Measurements from ENCODE around the gene TADA2B. TPM values are rescaled to one million over a fixed set of nuclear protein-coding genes. Genes with fewer than 3 reads are reported as not detected.

TADA2B gene
- total and polyA plus RNA-seq, 2 of the 4 experiments (the other 2 are of a cell fraction), result 6.1 to 8.6 TPM

DNA sequence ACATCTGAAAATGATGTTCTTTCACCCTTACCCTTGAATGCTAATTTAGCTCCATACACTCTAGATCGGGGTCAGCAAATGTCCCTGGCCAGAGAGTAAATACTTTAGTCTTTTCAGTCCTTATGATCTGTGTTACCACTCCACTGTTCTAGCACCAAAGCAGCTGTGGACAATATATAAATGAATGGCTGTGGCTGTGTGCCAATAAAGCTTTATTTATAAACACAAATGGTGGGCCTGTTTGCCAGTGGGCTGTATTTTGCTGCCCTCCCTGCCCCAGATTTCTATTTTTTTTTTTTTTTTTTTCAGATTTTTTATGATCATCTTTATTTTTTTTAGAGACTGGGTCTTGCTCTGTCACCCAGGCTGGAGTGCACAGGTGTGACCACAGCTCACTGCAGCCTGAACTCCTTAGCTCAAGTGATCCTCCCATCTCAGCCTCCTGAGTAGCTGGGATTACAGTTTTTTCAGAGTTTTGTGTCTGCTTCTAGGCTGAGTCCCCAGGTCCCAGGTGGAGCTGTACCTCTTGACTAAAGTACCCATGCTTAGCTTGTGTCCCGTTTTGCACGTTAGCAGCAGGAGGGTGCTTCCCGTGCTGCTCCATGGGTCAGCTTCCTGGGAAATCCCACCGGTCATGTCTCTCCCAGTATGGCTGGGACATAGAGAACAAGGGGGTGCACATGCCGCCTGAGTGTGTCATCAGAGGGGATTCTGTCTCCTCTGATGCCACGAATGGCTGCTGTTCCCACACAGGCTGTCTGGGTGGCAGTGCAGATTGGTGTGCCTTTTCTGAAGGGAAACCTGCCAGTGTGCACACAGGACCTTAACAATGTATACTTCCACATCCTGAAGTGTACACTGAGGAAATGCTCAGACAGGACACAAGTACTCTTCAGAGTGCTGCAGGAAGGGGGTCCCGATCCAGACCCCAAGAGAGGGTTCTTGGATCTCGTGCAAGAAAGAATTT, 40.7 kb downstream of the TADA2B start:
- H3K18ac ChIP-seq (ENCODE audit: low read depth, low read length), result no peak overlapping the region
- H3K4me3 ChIP-seq (ENCODE audit: insufficient read depth, low read depth, low read length), result no peak overlapping the region; the same call in 1 of the 2 replicates
- H3K9ac ChIP-seq (ENCODE audit: low read depth, low read length), result no peak overlapping the region
- H4K5ac ChIP-seq (ENCODE audit: low read depth, low read length), result no peak overlapping the region
- peak overlapping the region; percentile 13 for H2AFZ ChIP-seq (replicated peaks; ENCODE audit: low read length, poor library complexity)
- H3K9me3 ChIP-seq (ENCODE audit: control insufficient read depth, insufficient read depth, low read length), result peaks cover 2% of the 10 kb centered on the region; the same call in 1 of the 2 replicates
- no peak overlapping the region for H2BK20ac ChIP-seq (ENCODE audit: low read depth, low read length)
- TF ChIP-seq MAZ (IDR thresholded peaks at IDR 0.05; ENCODE audit: borderline replicate concordance, low read depth, low read length) (no peak), NFE2L2 (IDR thresholded peaks at IDR 0.05; ENCODE audit: low read depth, low read length) (no peak), FOS (IDR thresholded peaks at IDR 0.05; ENCODE audit: low read depth, low read length) (no peak), MXI1 (IDR thresholded peaks at IDR 0.05; ENCODE audit: borderline replicate concordance, low read depth, low read length) (no peak), SMC3 (IDR thresholded peaks at IDR 0.05; ENCODE audit: low read depth, low read length) (no peak), MAFK (IDR thresholded peaks at IDR 0.05; ENCODE audit: low read depth, low read length) (no peak), CEBPB (IDR thresholded peaks at IDR 0.05; ENCODE audit: low read depth, low read length) (no peak), RAD21 (IDR thresholded peaks at IDR 0.05; ENCODE audit: low read length) (no peak), RCOR1 (IDR thresholded peaks at IDR 0.05; ENCODE audit: insufficient replicate concordance, low read length) (no peak)
- TF ChIP-seq, protein P1, sequence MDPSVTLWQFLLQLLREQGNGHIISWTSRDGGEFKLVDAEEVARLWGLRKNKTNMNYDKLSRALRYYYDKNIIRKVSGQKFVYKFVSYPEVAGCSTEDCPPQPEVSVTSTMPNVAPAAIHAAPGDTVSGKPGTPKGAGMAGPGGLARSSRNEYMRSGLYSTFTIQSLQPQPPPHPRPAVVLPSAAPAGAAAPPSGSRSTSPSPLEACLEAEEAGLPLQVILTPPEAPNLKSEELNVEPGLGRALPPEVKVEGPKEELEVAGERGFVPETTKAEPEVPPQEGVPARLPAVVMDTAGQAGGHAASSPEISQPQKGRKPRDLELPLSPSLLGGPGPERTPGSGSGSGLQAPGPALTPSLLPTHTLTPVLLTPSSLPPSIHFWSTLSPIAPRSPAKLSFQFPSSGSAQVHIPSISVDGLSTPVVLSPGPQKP (IDR thresholded peaks at IDR 0.05; ENCODE audit: borderline replicate concordance, low read depth, low read length), result no peak
- no peak for DNase-seq
- no peak overlapping the region for H2AK9ac ChIP-seq (replicated peaks; ENCODE audit: low read depth, low read length, poor library complexity)
- peak; percentile 40 for ATAC-seq (ENCODE audit: low read depth)
- POLR2A ChIA-PET (ENCODE audit: unreplicated experiment), result no interaction called here
- H4K91ac ChIP-seq (ENCODE audit: insufficient read depth, low read depth, low read length), result no peak overlapping the region
- in situ Hi-C loops (cut with MboI; ENCODE audit: low sequenced_read_pairs), result no loop called here
- WGBS, 2 experiments (ENCODE audit: extremely low coverage in 2 of 2, insufficient read length in 1 of 2), result 76% methylated on average over 2 of the region's 9 CpGs; no CpG with 5 or more reads in 1 of the 2 experiments
- no peak overlapping the region for H2AK5ac ChIP-seq (ENCODE audit: low read depth, low read length)
- no peak overlapping the region for H2BK120ac ChIP-seq (ENCODE audit: low read depth, low read length)
- CTCF ChIA-PET, result no interaction called here
- H3K4me2 ChIP-seq (ENCODE audit: low read depth, low read length), result 0 out of 2 replicates have a peak overlapping the region, but pooled peaks have one; percentile 52
- no peaks in the 10 kb centered on the region for H3K9me1 ChIP-seq (ENCODE audit: insufficient read depth, low read length)
- H3K14ac ChIP-seq (replicated peaks; ENCODE audit: low read depth, low read length), result no peak overlapping the region
- H3K36me3 ChIP-seq (ENCODE audit: control insufficient read depth, insufficient read depth, low read length), result no peaks in the 10 kb centered on the region
- H2BK15ac ChIP-seq (ENCODE audit: low read depth, low read length), result no peak overlapping the region
- no TSS peak for BruUV-seq (replicated peaks)
- no peak overlapping the region for H4K8ac ChIP-seq (ENCODE audit: low read depth in 2 of 2, low read length in 2 of 2)
- H3K4me1 ChIP-seq (ENCODE audit: control insufficient read depth, insufficient read depth, low read length), result no peaks in the 10 kb centered on the region
- H3K27me3 ChIP-seq (ENCODE audit: control insufficient read depth, insufficient read depth, low read length), result peaks cover 25% of the 10 kb centered on the region
- H2BK5ac ChIP-seq (ENCODE audit: low read depth, low read length, poor library complexity, severe bottlenecking), result no peak overlapping the region
- no peak overlapping the region for H3K4ac ChIP-seq (ENCODE audit: low read depth, low read length)
- no peak overlapping the region for H3K23ac ChIP-seq (ENCODE audit: low read depth, low read length)
- no peak overlapping the region for H3K56ac ChIP-seq (ENCODE audit: extremely low read depth, insufficient read depth, low read length)
- no peaks in the 10 kb centered on the region for H4K20me1 ChIP-seq (ENCODE audit: insufficient read depth, low read length)
- dilution Hi-C loops (cut with HindIII; ENCODE audit: low sequenced_read_pairs, unreplicated experiment), result no loop called here
- no peaks in the 10 kb centered on the region for H3K79me1 ChIP-seq (ENCODE audit: low read depth in 1 of 2, low read length in 2 of 2)
- intact Hi-C loops (cut with micrococcal nuclease), result loop anchor here (5.0 kb wide), 1 partner anchor 752 kb away; no protein-coding TSS in a partner anchor
- no peak overlapping the region for H3K27ac ChIP-seq (ENCODE audit: insufficient read depth, low read length)

Measured in IMR-90 (cell line).